Measurements from ENCODE around the gene EPAS1. TPM values are rescaled to one million over a fixed set of nuclear protein-coding genes. Genes with fewer than 3 reads are reported as not detected.

EPAS1 gene
- total RNA-seq, 1 donor from 2014 or later: 280 TPM

- TF ChIP-seq CTCF (IDR thresholded peaks at IDR 0.05; ENCODE audit: unreplicated experiment): no peak
- Mint-ChIP-seq H3K27ac (ENCODE audit: unreplicated experiment) (no peak overlapping the region), H3K36me3 (ENCODE audit: low read depth, unreplicated experiment) (peaks cover 5% of the 10 kb centered on the region), H3K27me3 (ENCODE audit: unreplicated experiment) (no peaks in the 10 kb centered on the region), H3K9me3 (ENCODE audit: unreplicated experiment) (no peaks in the 10 kb centered on the region), H3K4me1 (ENCODE audit: unreplicated experiment) (peaks cover 25% of the 10 kb centered on the region), H3K4me3 (ENCODE audit: unreplicated experiment) (no peak overlapping the region)
- no peak for DNase-seq (ENCODE audit: low spot score)
Observed at GRCh38 chr2:46320141-46320567, 22.9 kb downstream of the EPAS1 start.

GRCh38 chr2:46323730-46324129 lies 26.5 kb downstream of the EPAS1 start:
- no peaks in the 10 kb centered on the region for H3K9me3 Mint-ChIP-seq (ENCODE audit: unreplicated experiment)
- H3K4me1 Mint-ChIP-seq (ENCODE audit: unreplicated experiment): peaks cover 27% of the 10 kb centered on the region
- no peak overlapping the region for H3K27ac Mint-ChIP-seq (ENCODE audit: unreplicated experiment)
- no peak for DNase-seq (ENCODE audit: low spot score)
- peaks cover 1% of the 10 kb centered on the region for H3K27me3 Mint-ChIP-seq (ENCODE audit: unreplicated experiment)
- TF ChIP-seq CTCF (IDR thresholded peaks at IDR 0.05; ENCODE audit: unreplicated experiment): no peak
- no peaks in the 10 kb centered on the region for H3K36me3 Mint-ChIP-seq (ENCODE audit: low read depth, unreplicated experiment)
- no peak overlapping the region for H3K4me3 Mint-ChIP-seq (ENCODE audit: unreplicated experiment)

GRCh38 chr2:46325182-46325928 lies 28.1 kb downstream of the EPAS1 start:
- peaks cover 2% of the 10 kb centered on the region for H3K36me3 Mint-ChIP-seq (ENCODE audit: low read depth, unreplicated experiment)
- H3K27me3 Mint-ChIP-seq (ENCODE audit: unreplicated experiment): peaks cover 1% of the 10 kb centered on the region
- TF ChIP-seq CTCF (IDR thresholded peaks at IDR 0.05; ENCODE audit: unreplicated experiment): no peak
- H3K27ac Mint-ChIP-seq (ENCODE audit: unreplicated experiment): no peak overlapping the region
- DNase-seq (ENCODE audit: low spot score): no peak
- H3K4me1 Mint-ChIP-seq (ENCODE audit: unreplicated experiment): peaks cover 40% of the 10 kb centered on the region
- H3K4me3 Mint-ChIP-seq (ENCODE audit: unreplicated experiment): no peak overlapping the region
- no peaks in the 10 kb centered on the region for H3K9me3 Mint-ChIP-seq (ENCODE audit: unreplicated experiment)

- H3K27ac Mint-ChIP-seq (ENCODE audit: unreplicated experiment): no peak overlapping the region
Observed at GRCh38 chr2:46326231-46326980, 29.2 kb downstream of the EPAS1 start.

More at GRCh38 chr2:46326231-46326980, 29.2 kb downstream of the EPAS1 start:
- Mint-ChIP-seq H3K4me3 (ENCODE audit: unreplicated experiment) (no peak overlapping the region), H3K9me3 (ENCODE audit: unreplicated experiment) (no peaks in the 10 kb centered on the region), H3K27me3 (ENCODE audit: unreplicated experiment) (peaks cover 1% of the 10 kb centered on the region), H3K36me3 (ENCODE audit: low read depth, unreplicated experiment) (peaks cover 2% of the 10 kb centered on the region), H3K4me1 (ENCODE audit: unreplicated experiment) (peaks cover 42% of the 10 kb centered on the region)
- TF ChIP-seq CTCF (IDR thresholded peaks at IDR 0.05; ENCODE audit: unreplicated experiment): no peak
- DNase-seq (ENCODE audit: low spot score): no peak

All from endothelial cell (in vitro differentiated cells).